ENCODE measurements around the gene WDFY4.

DNA sequence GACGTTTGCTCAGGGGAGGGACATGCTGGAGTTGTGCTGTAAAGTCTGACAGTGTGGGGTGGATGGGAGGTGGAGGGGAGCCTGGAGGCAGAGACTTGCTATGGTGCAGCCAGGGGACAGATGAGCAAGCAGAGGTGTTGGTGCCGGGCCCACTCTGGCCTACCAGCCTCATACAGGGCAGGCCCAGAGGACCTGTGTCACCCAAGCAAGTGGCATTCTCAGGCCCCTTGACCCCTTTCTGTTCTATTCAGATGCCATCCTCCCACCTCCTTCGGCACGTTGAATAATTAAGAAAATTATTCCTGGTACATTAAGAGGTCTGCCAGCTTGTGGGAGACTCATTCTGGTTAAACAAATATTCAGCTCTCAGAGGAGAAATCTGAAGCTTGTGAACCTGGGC is 8.5 kb downstream of the WDFY4 start:
- TF ChIP-seq, protein P1, sequence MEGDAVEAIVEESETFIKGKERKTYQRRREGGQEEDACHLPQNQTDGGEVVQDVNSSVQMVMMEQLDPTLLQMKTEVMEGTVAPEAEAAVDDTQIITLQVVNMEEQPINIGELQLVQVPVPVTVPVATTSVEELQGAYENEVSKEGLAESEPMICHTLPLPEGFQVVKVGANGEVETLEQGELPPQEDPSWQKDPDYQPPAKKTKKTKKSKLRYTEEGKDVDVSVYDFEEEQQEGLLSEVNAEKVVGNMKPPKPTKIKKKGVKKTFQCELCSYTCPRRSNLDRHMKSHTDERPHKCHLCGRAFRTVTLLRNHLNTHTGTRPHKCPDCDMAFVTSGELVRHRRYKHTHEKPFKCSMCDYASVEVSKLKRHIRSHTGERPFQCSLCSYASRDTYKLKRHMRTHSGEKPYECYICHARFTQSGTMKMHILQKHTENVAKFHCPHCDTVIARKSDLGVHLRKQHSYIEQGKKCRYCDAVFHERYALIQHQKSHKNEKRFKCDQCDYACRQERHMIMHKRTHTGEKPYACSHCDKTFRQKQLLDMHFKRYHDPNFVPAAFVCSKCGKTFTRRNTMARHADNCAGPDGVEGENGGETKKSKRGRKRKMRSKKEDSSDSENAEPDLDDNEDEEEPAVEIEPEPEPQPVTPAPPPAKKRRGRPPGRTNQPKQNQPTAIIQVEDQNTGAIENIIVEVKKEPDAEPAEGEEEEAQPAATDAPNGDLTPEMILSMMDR (CRISPR knock-in tag; IDR thresholded peaks at IDR 0.05), result no peak
- TF ChIP-seq SMC3 (IDR thresholded peaks at IDR 0.05; ENCODE audit: low read length) (no peak), ATF3 (CRISPR knock-in tag; IDR thresholded peaks at IDR 0.05) (no peak), RBM22 (optimal IDR thresholded peaks at IDR 0.05; ENCODE audit: low read length) (no peak), ZNF598 (CRISPR knock-in tag; IDR thresholded peaks at IDR 0.05; ENCODE audit: borderline replicate concordance) (no peak), POLR2A (IDR thresholded peaks at IDR 0.05; ENCODE audit: insufficient read depth in 1 of 2, low read depth in 2 of 2, low read length in 2 of 2) (no peak), HNRNPL (IDR thresholded peaks at IDR 0.05; ENCODE audit: low read depth, low read length) (no peak), FOXP1 (IDR thresholded peaks at IDR 0.05) (no peak), FOXP1 (CRISPR knock-in tag; IDR thresholded peaks at IDR 0.05) (no peak), KAT2B (IDR thresholded peaks at IDR 0.05; ENCODE audit: borderline replicate concordance, low read depth, low read length) (no peak), ZKSCAN1 (IDR thresholded peaks at IDR 0.05; ENCODE audit: low read length) (no peak)
- TF ChIP-seq, protein P2, sequence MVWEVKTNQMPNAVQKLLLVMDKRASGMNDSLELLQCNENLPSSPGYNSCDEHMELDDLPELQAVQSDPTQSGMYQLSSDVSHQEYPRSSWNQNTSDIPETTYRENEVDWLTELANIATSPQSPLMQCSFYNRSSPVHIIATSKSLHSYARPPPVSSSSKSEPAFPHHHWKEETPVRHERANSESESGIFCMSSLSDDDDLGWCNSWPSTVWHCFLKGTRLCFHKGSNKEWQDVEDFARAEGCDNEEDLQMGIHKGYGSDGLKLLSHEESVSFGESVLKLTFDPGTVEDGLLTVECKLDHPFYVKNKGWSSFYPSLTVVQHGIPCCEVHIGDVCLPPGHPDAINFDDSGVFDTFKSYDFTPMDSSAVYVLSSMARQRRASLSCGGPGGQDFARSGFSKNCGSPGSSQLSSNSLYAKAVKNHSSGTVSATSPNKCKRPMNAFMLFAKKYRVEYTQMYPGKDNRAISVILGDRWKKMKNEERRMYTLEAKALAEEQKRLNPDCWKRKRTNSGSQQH (CRISPR knock-in tag; IDR thresholded peaks at IDR 0.05; ENCODE audit: low read depth), result no peak

Data from HepG2 (cell line).